Mammary epithelial cell (primary cell): ENCODE measurements around the gene SALL4.

ENCODE experiments used
- EZH2 ChIP-seq: IDR thresholded peaks from 2 replicates; pipeline ENCODE4 v1.6.1; 2012; ENCODE audit warnings: low read length, inconsistent platforms, borderline replicate concordance
- TF ChIP-seq, protein P1 (sequence below), 2 donors: IDR thresholded peaks in 1 of 2; conservative IDR thresholded peaks in 1 of 2; 2 replicates each; pipeline ENCODE4 v1.5.1; 2011 to 2012; ENCODE audit warnings: inconsistent platforms in 2 of 2, low read length in 2 of 2, mild to moderate bottlenecking in 2 of 2, control low read depth in 1 of 2, low read depth in 1 of 2; ENCODE audit not compliant: insufficient read depth in 1 of 2; ENCODE audit errors: extremely low read depth in 1 of 2

DNA sequence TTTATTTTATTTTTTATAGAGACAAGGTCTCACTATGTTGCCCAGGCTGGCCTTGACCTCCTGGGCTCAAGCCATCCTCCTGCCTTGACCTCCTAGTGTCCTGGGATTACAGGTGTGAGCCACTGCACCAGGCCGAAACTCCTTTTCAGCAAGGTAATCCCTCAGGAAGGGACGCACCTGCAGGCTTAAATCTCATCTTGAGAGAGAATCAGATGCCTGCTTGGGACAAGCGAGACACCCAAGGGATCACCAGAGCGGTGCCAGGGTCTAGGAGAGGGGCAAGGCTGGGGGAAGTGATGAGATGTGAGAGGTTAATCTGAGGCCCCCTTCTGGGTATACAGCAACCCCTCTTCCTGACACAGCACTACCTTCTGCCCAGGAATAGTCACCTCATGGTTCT, 30.1 kb downstream of the SALL4 start:
- TF ChIP-seq, protein P1, sequence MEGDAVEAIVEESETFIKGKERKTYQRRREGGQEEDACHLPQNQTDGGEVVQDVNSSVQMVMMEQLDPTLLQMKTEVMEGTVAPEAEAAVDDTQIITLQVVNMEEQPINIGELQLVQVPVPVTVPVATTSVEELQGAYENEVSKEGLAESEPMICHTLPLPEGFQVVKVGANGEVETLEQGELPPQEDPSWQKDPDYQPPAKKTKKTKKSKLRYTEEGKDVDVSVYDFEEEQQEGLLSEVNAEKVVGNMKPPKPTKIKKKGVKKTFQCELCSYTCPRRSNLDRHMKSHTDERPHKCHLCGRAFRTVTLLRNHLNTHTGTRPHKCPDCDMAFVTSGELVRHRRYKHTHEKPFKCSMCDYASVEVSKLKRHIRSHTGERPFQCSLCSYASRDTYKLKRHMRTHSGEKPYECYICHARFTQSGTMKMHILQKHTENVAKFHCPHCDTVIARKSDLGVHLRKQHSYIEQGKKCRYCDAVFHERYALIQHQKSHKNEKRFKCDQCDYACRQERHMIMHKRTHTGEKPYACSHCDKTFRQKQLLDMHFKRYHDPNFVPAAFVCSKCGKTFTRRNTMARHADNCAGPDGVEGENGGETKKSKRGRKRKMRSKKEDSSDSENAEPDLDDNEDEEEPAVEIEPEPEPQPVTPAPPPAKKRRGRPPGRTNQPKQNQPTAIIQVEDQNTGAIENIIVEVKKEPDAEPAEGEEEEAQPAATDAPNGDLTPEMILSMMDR (conservative IDR thresholded peaks at IDR 0.05 in 1 of 2, IDR thresholded peaks at IDR 0.05 in 1 of 2; ENCODE audit: extremely low read depth in 1 of 2, insufficient read depth in 1 of 2, low read depth in 1 of 2, low read length in 2 of 2) = no peak
- TF ChIP-seq EZH2 = no peak
